ENCODE data around the gene GLOD5. TPM values are rescaled to one million over a fixed set of nuclear protein-coding genes. Genes with fewer than 3 reads are reported as not detected.

GLOD5 gene
- total RNA-seq, 1 experiment from 2014 or later, result not detected

- TF ChIP-seq, protein P1, sequence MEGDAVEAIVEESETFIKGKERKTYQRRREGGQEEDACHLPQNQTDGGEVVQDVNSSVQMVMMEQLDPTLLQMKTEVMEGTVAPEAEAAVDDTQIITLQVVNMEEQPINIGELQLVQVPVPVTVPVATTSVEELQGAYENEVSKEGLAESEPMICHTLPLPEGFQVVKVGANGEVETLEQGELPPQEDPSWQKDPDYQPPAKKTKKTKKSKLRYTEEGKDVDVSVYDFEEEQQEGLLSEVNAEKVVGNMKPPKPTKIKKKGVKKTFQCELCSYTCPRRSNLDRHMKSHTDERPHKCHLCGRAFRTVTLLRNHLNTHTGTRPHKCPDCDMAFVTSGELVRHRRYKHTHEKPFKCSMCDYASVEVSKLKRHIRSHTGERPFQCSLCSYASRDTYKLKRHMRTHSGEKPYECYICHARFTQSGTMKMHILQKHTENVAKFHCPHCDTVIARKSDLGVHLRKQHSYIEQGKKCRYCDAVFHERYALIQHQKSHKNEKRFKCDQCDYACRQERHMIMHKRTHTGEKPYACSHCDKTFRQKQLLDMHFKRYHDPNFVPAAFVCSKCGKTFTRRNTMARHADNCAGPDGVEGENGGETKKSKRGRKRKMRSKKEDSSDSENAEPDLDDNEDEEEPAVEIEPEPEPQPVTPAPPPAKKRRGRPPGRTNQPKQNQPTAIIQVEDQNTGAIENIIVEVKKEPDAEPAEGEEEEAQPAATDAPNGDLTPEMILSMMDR (conservative IDR thresholded peaks at IDR 0.05), result no peak
- Histone ChIP-seq H3K23me2 (ENCODE audit: insufficient read length, low read depth, low read length, poor library complexity, severe bottlenecking) (peaks cover 3% of the 10 kb centered on the region), H2BK12ac (ENCODE audit: insufficient read length, low read depth, low read length) (no peak overlapping the region), H3K79me1 (ENCODE audit: insufficient read depth, low read depth, low read length, poor library complexity, severe bottlenecking) (no peaks in the 10 kb centered on the region), H2AFZ (ENCODE audit: low read length) (no peak overlapping the region), H3K9ac (ENCODE audit: extremely low read depth, insufficient read length, low read length) (no peak overlapping the region), H2BK120ac (ENCODE audit: low read depth, low read length, poor library complexity, severe bottlenecking) (no peak overlapping the region), H3K23ac (ENCODE audit: insufficient read length, low read depth, low read length) (no peak overlapping the region), H3K18ac (ENCODE audit: insufficient read length, low read depth, low read length) (no peak overlapping the region), H2BK20ac (ENCODE audit: low read depth, low read length, poor library complexity, severe bottlenecking) (no peak overlapping the region), H3K27ac (ENCODE audit: insufficient read length, low read depth, low read length) (no peak overlapping the region), H4K5ac (ENCODE audit: insufficient read length, low read depth, low read length) (no peak overlapping the region), H3K56ac (ENCODE audit: insufficient read length, low read depth, low read length) (no peak overlapping the region), H3K14ac (ENCODE audit: insufficient read depth, low read length) (no peak overlapping the region), H4K20me1 (ENCODE audit: control insufficient read depth, insufficient read depth, insufficient read length) (no peaks in the 10 kb centered on the region), H3K9me3 (ENCODE audit: control insufficient read depth, low read depth, low read length) (no peaks in the 10 kb centered on the region), H4K8ac (replicated peaks; ENCODE audit: insufficient read length, low read depth, low read length) (no peak overlapping the region), H4K91ac (ENCODE audit: insufficient read length, low read depth, low read length) (no peak overlapping the region), H3K4me1 (ENCODE audit: insufficient read depth, low read length) (no peaks in the 10 kb centered on the region), H2AK5ac (ENCODE audit: insufficient read length, low read length) (no peak overlapping the region), H3K4ac (ENCODE audit: low read depth, low read length) (no peak overlapping the region), H2BK15ac (ENCODE audit: low read depth, low read length) (no peak overlapping the region), H3T11ph (ENCODE audit: low read length) (no peak overlapping the region), H3K79me2 (ENCODE audit: insufficient read depth, low read length) (no peaks in the 10 kb centered on the region), H3K4me2 (ENCODE audit: insufficient read depth, insufficient read length, low read length) (peak overlapping the region; percentile 60), H2BK5ac (ENCODE audit: insufficient read length, low read length) (no peak overlapping the region), H3K27me3 (ENCODE audit: insufficient read depth, low read length) (no peaks in the 10 kb centered on the region)
- Mint-ChIP-seq H3K4me1 (peaks cover 5 to 12% of the 10 kb centered on the region in 2 experiments), H3K9me3 (peaks cover 71 to 73% of the 10 kb centered on the region in 2 experiments), H3K27me3 (ENCODE audit: low read depth) (no peaks in the 10 kb centered on the region), H3K36me3 (ENCODE audit: insufficient read depth in 1 of 3, low read depth in 3 of 3) (peaks cover 23 to 39% (median 38%) of the 10 kb centered on the region in 3 experiments), H3K4me3 (peak overlapping the region; percentile 88 to 95), H3K27ac (peak overlapping the region; percentile 99 to 100 (median 99); a peak in 6 of 7 replicates)
- DNase-seq, result no peak
- no CpG with 5 or more reads among the region's 4 CpGs for WGBS (ENCODE audit: extremely low coverage, insufficient read length, low lambda C conversion rate)
These were observed 41.3 kb downstream of the GLOD5 start for GRCh38 chrX:48802905-48803200.

All from H9 (cell line).